Activated CD4-positive, alpha-beta T cell treated with anti-CD3 and anti-CD28 coated beads, Interleukin-10, Interleukin-2, amounts not matched to agents 100 ng/mL and 50 ng/mL, durations not matched to agents 16 hours and 8 hours (primary cell): Measurements from ENCODE around the gene NELL1.

Experiments used
- DNase-seq: peaks from one replicate; pipeline ENCODE4 v3.0.0-alpha.2; 2020

NELL1 gene

DNA sequence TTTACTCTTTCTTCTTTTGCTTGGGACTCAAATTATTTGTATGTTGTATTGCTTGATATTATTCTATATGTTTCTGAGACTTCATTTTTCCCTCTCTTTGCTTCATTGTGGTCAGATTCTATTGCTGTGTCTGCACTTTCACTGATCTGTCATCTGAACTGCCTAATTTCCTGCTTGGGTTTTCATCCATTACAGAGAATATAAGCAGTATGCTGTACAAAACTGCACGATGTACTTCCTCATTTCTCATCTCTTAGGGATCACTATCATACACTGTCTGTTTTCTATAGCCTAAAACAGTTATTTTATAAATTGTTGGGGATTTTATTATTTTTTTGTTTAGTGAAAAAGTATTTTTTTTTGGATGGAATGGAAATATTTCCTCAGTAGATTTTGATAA is 786.8 kb downstream of the NELL1 start:
- DNase-seq, result no peak

DNA sequence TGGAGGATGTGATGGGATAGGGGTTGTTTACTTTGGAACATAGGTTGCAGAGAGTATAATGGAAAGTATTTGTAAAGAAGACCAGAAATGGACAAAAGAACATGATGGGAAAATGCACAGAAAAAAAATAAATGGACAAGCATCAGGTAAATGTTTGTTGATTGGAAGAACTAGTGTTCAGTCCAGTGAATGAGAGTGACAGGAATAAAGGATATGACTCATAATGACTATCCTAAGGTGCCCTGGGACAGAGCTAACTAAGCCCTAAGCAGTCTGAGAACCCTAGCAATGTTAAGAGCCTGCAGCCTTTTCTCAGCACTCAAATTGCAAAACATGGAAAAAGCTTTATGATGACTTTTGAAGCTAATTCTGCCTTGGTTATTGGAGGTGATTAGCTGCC is 790.7 kb downstream of the NELL1 start:
- DNase-seq, result no peak

DNA sequence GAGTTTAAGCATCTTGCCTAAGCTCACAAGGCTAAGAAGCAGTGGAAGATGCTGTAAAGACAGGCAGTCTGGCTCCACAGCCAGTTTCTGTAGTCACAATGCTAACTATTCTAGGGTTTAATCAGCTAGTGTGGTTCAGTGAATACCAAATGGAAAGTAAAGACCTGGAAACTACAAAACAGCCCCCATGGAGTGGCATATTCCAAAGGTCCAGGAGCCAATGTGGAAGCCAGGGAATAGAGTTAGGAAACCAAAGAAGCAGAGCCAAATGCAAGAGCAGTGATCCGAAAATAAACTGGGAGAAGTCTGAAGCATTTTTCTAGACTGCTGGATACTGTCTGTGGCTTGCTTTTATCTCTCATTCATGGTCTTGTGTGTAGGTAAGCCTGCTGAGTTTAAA is 792.3 kb downstream of the NELL1 start:
- no peak for DNase-seq

DNA sequence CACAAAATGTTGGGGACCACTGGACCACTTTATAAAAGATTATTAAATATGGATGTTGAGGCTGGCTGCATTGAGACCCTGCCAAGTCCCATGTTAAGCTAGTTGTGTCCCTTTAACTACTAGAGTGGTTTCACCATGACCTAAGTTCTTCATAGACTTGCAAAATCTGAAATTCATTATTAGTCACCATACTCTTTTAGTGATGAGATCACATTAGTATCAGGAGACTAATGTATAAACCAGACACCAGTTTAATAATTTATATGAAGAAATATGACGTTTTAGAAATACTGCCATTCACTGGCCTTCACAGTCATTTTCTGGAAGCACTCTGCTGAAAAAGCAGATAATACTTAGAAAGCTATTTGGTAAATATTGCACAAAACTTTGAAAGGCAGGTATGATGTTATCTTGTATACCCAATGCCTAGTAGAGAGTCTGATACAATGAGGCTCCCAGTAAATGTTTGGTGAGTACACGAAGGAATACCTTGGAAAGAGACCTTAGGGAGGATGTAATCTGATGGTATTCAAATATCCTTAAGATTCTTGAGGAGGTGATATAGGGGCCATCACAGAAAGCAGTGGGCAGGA is 795.3 kb downstream of the NELL1 start:
- no peak for DNase-seq

DNA sequence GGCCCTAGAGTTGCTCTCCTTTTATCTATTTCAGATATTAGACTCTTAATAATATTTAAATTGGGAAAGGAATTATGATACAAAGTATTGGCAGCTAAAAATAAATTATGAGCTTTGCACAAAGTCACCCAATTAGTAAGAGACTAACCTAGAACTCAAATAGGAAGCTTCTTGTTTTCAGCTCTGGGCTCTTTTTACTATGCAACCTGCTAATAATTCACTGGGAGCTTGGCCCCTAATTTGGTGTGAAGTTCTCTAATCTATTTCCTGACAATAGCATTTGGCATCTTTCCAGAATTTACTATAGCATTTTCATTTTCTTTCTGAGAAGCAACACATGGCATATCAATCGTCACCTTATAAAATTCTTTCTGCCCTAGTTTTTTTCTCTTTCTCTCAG is 795.8 kb downstream of the NELL1 start:
- no peak for DNase-seq

DNA sequence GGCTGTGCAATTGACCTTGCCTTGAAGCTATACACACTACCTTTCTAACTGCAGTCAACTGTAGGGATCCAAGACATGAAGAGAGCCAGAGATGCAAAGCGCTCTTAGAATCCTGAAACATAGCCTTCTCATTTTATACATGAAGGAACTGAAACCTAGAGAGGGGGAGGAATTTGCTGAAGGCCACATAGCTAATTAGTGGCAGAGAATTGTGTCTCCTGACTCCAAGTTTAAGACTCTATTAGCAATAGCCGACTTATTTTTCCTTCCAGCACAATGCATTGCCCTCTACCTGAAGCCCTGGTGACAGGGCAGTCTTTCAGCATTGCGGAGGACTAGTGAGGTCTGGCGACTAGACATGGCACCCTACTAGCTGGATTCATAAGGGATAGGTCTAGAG is 796.5 kb downstream of the NELL1 start:
- no peak for DNase-seq

DNA sequence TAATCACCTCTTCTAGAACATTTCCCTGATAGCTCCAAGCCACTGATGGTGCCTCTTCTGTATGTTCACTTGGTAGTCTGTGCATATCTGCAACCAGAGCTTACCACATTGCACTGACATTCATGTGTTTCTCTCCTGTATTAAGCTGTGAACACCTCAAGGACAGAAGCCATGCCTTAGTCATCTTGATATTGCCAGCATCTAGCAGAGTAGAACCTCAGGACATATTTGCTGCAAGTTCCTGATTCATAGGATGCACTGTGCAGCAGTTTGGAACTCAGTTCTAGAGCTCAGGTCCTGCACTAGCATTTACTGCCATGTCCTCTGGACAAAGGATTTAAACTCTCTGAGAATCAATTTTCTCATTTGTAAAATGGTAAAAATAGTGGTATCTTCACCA is 801.1 kb downstream of the NELL1 start:
- no peak for DNase-seq

DNA sequence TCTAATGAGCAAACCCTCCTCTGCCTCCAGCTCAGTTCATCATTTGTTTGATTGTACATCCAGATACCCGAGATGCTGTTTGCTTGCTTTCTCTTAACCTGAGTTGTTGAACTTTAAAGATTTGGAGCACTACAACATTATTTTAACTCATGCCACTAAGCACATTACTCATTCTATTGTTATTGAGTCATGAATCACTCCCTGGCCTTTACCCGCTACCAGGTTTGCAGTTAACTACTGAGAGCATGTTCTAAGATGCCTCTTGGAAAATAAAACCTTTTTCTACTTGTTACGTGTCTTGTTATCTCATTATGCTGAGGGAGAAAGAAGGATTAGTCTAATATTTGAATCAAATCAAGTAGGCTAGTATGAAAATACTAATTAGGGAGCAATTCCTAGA is 802.9 kb downstream of the NELL1 start:
- no peak for DNase-seq

DNA sequence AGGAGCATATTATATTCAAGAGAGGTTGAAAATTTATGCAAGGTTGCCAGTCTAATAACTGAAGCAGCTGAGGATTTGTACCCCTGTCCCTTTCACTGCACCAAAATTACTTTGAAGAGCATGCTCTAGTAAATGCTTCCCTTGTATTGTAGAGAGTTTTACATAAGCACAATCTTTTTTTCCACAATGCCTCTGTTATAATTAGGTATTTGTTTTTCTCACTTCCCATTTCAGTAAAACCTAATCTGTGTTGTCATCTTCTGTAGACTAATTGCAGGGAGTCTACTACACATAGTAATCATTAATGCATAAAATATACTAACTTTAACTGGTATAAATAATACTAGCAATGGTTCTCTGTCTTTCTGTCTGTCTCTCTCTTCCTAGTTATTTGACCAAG is 805.1 kb downstream of the NELL1 start:
- no peak for DNase-seq

DNA sequence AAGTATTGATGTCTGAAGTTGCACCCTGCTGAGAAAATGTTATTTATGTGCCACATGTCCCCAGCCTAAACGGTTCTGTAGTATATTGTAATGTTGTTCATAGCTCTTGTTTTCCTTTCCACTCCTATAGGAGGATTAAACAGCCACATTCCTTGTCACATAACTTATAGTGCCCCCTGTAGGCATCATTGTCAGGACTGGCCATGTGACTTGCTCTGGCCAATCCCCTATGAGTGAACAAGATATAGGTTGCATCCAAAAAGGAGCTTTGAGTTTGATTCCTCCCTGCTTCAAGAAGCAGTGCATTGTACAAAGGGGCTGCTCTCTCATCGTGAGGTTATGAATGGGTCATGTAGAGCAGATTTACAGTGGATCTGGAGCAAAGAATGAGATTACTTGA is 805.9 kb downstream of the NELL1 start:
- DNase-seq, result no peak

DNA sequence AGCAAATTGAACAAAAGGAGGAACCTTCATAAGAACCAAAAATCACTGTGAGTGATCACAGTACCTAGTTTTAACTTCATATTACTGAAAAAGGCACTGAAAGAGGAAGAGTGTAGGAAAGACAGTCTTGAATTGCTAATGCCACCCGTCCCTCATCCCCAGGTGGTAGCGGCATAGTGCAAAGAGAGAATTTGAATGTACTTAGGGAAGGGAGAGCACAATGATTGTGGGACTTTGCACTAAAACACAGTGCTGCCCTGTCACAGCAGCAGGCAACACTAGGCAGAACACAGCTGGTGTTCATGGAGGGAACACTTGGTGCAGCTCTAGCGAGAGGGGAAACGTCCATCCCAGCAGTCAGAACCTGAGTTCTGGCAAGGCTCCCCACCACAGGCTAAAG is 807.2 kb downstream of the NELL1 start:
- no peak for DNase-seq

DNA sequence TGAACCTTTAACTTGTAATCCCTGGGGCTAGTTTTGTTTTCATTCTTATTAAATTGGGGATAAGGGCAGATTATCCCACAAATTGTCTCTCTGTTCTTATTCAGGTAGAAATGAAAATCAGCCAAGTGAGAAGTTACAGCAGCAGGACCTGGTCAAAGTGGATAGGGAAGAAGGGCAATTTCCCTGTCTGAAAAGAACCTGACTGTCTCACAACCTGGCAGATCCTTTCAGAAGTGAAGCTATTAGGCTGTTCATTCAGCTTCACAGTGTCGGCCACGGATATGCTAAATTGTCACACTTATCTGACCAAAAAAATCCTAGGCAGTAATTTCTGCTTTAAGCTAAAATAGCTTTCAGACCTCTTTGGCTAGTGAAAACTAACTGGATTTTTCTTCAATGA is 810.9 kb downstream of the NELL1 start:
- DNase-seq, result no peak

DNA sequence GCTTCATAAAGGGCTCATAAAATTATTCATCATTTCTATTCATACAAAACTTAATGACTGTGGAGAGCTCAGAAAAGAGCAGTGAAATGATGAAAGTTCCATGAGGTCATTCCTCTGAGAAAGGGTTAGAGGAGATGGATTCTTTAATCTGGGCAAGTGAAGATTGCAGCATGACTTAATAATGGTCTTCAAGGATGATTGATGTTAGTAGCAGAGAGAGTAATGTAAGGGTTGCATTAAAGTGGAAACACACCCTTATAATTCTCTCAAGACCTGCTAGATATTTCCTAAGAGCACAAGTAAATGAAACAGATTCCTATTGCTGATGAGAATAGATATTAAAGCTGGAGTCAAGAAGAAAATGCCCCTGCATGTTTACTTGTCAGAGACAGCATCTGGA is 811.9 kb downstream of the NELL1 start:
- DNase-seq, result no peak

DNA sequence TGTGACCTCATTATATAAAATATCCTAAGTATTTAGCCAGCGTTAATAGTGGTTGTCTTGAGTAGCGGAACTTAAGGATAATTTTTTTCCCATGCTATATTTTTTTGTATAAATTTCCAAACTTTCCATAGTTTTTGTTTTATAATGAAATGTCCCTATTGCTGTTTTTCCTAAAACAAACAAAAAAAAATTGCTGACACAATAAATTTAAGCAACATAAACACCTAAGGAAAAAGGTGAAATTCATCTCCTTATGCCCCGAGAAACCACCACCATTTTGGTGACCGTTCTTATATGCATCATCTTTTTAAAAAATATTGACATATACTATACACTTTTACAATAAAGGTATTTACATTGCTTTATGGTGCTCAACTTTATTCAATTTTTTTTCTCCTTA is 814.7 kb downstream of the NELL1 start:
- no peak for DNase-seq

DNA sequence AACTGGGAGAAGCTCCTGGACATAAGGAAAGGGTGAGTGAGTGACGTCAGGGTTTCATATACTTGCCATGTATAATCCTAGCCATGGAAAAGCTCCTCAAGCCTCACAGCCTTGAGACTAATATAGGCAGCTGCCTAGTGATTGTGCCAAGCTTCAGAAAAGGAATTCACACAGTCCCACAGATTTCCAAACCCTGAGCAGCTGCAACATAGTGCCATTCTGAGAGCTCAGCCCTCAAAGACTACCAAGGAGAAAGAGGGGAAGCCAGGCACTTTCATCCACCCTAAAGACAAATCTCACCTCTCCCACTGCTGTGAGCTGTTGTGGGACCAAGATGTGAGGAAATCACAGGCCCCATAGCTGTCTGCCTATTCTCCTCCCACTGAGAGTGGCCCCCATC is 815.6 kb downstream of the NELL1 start:
- no peak for DNase-seq

DNA sequence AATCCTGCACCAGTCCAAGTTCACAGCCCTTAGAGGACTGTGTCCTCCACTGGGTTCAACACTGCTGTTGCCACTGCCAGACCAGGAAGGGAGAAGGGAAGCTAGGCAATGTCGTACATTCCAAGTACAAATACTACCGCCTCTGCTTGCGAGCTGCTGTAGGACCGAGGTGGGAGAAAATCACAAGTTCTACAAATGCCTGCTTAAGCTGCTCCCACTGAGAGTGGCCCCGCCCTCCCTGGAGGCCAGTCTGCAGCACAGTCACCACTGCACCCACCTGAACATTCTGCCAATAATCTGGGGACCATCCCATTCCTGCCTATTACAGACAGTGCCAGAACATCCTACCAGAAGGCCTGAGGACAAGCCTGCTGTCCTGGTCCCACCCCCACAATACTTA is 816.0 kb downstream of the NELL1 start:
- no peak for DNase-seq

DNA sequence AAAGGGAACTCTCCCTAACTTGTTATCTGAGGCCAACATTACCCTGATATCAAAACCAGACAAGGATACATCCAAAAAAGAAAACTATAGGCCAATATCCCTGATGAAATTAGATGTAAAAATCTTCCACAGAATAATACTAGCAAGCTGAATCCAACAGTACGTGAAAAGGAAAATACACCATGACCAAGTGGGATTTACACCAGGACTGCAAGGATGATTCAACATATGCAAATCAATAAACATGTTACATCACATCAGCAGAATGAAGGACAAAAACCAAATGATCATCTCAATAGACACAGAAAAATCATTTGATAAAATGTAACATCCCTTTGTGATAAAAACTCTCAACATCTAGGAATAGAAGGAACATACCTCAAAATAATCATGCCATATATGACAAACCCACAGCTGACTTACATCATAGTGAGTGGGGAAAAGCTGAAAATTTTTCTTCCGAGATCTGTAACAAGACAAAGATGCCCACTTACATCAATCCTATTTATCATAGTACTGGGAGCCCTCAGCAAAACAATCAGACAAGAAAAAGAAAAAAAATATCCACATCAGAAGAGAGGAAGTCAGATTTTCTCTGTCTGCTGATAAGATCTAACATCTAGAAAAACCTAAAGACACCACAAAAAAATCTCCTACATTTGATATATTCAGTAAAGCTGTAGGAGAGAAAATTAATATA is 820.2 kb downstream of the NELL1 start:
- DNase-seq, result no peak

DNA sequence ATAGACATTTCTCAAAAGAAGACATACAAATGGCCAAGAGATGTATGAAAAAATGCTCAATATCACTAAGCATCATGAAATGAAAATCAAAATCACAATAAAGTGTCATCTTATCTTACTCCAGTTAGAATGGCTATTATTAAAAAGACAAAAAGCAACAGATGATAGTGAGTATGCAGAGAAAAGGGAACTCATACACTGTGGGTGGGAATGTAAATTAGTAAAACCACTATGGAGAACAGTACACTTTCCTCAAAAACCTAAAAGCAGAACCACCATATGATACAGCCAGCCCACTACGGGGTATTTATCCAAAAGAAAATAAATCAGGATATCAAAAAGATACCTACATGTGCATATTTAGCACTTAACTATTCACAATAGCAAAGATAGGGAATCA is 823.5 kb downstream of the NELL1 start:
- no peak for DNase-seq

DNA sequence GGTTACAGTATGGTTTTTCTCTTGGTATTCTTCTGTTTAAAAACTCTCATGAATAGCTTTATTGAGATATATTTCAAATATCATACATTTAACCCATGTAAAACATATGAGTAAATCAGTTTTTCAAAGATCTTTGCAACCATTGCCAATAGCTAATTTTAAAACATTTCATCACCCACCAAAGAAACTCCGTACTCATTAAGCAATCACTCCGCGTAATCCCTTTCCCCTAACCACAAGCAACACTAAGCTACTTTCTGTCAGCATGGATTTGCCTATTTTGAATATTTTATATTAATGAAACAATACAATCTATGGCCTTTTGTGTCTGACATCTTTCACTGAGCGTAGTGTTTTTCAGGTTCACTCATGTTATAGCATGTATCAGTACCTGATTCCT is 825.6 kb downstream of the NELL1 start:
- no peak for DNase-seq

DNA sequence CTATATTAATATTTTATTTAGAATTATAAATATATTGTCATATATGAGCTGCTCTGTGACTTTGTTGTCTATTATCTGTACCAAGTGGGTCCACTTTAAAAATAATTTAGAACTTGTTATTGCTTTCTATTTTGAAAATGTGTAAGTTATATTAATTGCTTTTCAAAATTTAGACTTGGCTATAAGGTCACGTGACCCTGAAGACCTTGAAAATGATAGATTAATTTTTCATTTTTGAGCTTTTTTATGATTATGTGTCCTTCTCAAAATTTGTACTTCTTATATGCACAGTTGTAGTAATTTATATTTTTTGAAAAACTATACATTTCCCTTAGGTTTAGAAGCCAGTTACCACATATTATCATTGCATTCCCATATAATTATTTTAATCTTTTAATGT is 826.5 kb downstream of the NELL1 start:
- DNase-seq, result no peak

DNA sequence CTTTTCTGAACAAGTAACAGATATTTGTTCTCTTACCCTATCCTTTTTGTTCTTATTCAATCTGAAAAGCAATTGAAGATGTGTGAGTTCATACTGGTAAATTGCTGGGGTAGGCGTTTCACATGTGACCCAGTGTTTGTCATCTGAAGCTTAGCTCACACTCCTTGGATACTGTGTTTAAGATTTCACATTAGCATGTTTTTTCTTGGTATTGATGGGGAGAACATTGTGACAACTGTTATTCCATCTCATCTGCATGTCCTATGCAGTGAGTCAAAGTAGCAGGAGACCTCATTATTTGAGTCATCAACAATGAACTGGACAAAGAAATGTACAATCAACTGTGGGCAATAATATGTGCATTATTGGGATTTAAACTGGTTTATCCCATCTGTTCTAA is 831.9 kb downstream of the NELL1 start:
- no peak for DNase-seq

DNA sequence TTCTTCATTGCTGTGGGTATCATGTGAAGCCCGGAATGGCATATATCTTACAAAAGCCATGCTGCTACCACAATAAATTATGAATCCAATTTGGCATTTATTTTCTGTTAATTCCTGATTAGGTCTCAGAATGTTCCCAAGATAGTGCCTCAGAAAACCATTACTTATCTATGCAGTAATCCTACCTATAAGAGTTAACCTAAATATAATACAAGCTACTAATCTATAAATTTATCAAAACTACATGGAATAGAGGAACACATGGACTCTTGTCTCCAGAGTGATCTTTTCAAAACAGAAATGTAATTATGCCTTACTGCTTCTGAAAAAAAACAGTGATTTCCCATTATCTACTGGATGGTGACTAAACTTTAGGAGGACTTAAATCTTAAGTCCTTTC is 835.7 kb downstream of the NELL1 start:
- DNase-seq, result no peak

DNA sequence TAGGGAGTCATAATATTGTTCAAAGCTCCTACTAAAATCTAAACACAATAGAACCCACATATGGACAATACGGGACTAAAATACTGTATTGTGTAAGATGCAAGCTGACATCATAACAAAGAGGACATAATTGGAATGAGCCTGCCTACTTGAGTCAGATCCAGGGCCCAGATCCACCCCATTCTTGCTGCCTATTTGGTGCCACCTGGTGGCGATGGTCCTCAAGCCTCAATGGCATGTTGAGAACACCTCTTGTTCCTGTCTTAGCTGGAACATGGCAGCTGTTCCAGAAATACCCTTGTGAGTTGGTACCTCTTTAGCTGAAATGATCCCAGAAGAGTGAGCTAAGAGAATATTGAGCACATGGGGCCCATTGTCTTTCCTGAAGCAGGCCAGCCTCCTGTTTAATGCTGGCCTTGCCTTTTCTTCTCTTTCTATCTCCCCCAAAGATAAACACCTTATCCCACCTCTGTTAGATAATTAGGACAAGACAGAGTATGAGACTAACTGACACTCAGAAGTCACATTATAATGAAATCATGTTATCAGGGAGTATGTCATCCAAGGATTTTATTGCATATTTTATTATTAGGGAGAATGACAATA is 842.6 kb downstream of the NELL1 start:
- DNase-seq, result peak; percentile 49

DNA sequence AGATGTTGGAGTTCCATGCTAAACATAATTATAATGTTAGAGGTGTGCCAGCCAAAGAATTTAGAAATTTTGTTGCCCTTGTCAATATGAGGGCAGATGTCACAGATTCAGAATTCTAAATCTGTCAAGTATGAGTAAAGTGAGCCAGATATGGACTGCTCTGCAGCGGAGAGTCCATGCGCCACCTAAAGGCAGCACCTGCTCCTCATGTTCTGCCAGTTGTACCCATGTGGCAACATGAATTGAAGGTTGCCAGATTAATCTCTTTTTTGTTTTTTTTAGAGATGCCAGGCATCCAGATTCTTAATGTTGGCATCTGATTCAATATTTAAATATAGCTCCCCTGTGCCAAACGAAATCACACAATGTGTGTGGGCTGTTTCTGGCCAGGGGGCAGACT is 844.9 kb downstream of the NELL1 start:
- DNase-seq, result peak; percentile 1

DNA sequence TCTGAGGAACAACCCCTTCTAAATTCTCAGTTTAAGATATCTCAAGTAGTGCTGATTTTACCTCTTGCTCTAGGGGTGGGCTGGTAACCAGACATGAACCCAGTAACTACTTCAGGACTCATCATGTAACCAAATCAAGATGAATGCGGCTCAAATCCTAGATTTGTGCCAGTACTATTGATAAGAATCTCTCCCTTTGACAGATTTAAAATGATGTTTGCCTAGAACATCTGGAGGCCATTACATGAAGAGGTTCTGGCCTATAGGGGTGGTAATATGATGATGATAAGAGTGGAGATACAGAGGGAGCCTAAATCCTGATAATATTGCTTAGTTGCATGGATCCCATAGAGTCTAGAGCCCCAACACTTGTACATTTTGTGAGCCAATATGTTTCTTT is 850.9 kb downstream of the NELL1 start:
- no peak for DNase-seq
